Spleen (tissue), 11 donors: ENCODE results near the gene CLDN6. TPM values are rescaled to one million over a fixed set of nuclear protein-coding genes. Genes with fewer than 3 reads are reported as not detected.

ENCODE experiments used
- DNase-seq: peaks from one replicate; pipeline ENCODE4 v3.0.0-alpha.2; 2020
- H3K27ac ChIP-seq, 8 donors: fragments of 200-600 bp; sonication (generic) in 7 of 8; 1 replicate in 4 of 8; 2 replicates in 4 of 8; pipeline versions ENCODE4 v1.5.0 to v1.8.0; 2016 to 2021; ENCODE audit warnings: inconsistent platforms in 4 of 8, mild to moderate bottlenecking in 4 of 8, moderate library complexity in 1 of 8
- H3K27me3 ChIP-seq, 7 donors: fragments of 200-600 bp; sonication (generic) in 6 of 7; replicated peaks in 1 of 7; 1 replicate in 4 of 7; 2 replicates in 3 of 7; pipeline versions ENCODE4 v1.5.0 to v1.8.0; 2016 to 2021; ENCODE audit warnings: inconsistent platforms in 3 of 7, mild to moderate bottlenecking in 1 of 7
- H3K36me3 ChIP-seq, 6 donors: fragments of 200-600 bp; sonication (generic) in 5 of 6; 1 replicate in 4 of 6; 2 replicates in 2 of 6; pipeline versions ENCODE4 v1.5.0 to v1.8.0; 2016 to 2021; ENCODE audit warnings: inconsistent platforms in 2 of 6
- H3K4me1 ChIP-seq, 6 donors: fragments of 200-600 bp; sonication (generic) in 5 of 6; 1 replicate in 3 of 6; 2 replicates in 3 of 6; pipeline versions ENCODE4 v1.5.0 to v1.8.0; 2016 to 2021; ENCODE audit warnings: inconsistent platforms in 3 of 6
- H3K4me3 ChIP-seq, 8 donors: fragments of 200-600 bp; sonication (generic) in 7 of 8; 1 replicate in 4 of 8; 2 replicates in 4 of 8; pipeline versions ENCODE4 v1.5.0 to v1.8.0; 2016 to 2021; ENCODE audit warnings: inconsistent platforms in 4 of 8, mild to moderate bottlenecking in 4 of 8, moderate library complexity in 2 of 8
- H3K9me3 ChIP-seq, 8 donors: fragments of 200-600 bp; sonication (generic) in 7 of 8; 1 replicate in 4 of 8; 2 replicates in 4 of 8; pipeline versions ENCODE4 v1.5.0 to v1.8.0; 2016 to 2021; ENCODE audit warnings: inconsistent platforms in 4 of 8
- POLR2A ChIP-seq, 3 donors: fragments of 450-650 bp; IDR thresholded peaks; one replicate each; pipeline ENCODE4 v1.5.1; 2017; ENCODE audit warnings: antibody characterized with exemption in 3 of 3, mild to moderate bottlenecking in 1 of 3
- POLR2AphosphoS5 ChIP-seq, 3 donors: sonication (generic); formaldehyde crosslinking; IDR thresholded peaks; one replicate each; pipeline ENCODE4 v1.5.1; 2017; ENCODE audit warnings: antibody characterized with exemption in 3 of 3
- WGBS, 5 donors: extraction: QIAGEN DNeasy Blood & Tissue Kit in 3 of 5; methylation state at CpG; one replicate each; pipeline versions ENCODE4 v1.1.5 to v1.1.7; 2013 to 2018; 5-methylcytosine and 5-hydroxymethylcytosine counted together
- intact Hi-C: fragments of 100-400 bp; cut with DNase I; formaldehyde crosslinking; loops from one replicate; pipeline ENCODE4 v1.15.0; 2023; ENCODE audit warnings: low total_unique reads
- polyA plus RNA-seq, 3 donors: library from polyadenylated mRNA; stranded (reverse); fragments of 200-250 nt; gene quantifications; one replicate each; pipeline ENCODE4 v1.2.1, GENCODE V29; 2013
- total RNA-seq, 7 donors: library from RNA; depleted of rRNA in 3 of 7; stranded (reverse); fragments of >200 nt in 3 of 7; fragmentation: NEBNext Ultra II Directional in 4 of 7; extraction: Animal tissue kit (Norgen Biotek cat#: 25700) in 4 of 7; gene quantifications; one replicate each; pipeline versions ENCODE4 v1.1.0 to v1.2.1, GENCODE V29; 2016 to 2021
- TF ChIP-seq, protein P1 (sequence below), 11 experiments: fragments of 200-600 bp in 7 of 11; fragments of 450-650 bp in 4 of 11; sonication (generic) in 4 of 11; IDR thresholded peaks in 8 of 11; conservative IDR thresholded peaks in 3 of 11; 1 replicate in 7 of 11; 2 replicates in 4 of 11; pipeline versions ENCODE4 v1.4.0 to v1.8.0; 2016 to 2021; ENCODE audit warnings: antibody characterized with exemption in 11 of 11, inconsistent platforms in 4 of 11, mild to moderate bottlenecking in 1 of 11
- donor health status: healthy with polysubstance abuse.
- donor health status: DM: no; HTN: no; CAD: no; lungs with moderate emphysema.
- donor health status: DM: no; HTN: no; CAD: no.
- donor health status: Bipolar disorder and iron deficiency.
- donor health status: healthy.
- donor health status: DM: no; HTN: no; CAD: no.
- donor health status: DM: yes; HTN: yes; CAD: no.

Gene CLDN6
- total and polyA plus RNA-seq, 10 donors, result not detected

DNA sequence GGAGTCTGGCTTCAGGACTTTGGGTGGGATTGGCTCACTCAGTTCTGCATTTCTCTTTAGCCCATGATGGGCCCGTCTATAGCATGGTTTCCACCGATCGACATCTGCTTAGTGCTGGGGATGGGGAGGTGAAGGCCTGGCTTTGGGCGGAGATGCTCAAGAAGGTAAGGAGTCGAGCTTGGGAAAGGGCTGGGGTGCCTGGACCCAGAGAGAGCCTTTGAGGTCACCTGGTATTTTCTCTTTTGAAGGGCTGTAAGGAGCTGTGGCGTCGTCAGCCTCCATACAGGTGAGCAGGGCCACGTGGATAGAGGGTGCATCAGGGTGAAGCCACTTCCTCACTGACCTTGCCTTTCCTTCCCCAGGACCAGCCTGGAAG, 8.0 kb upstream of the CLDN6 start:
- 89 to 95% (median 94%) methylated on average over 8 of the region's 8 CpGs for WGBS, 5 donors
- intact Hi-C loops, result no loop called here
- Histone ChIP-seq H3K27me3 (peaks cover 0 to 30% (median 25%) of the 10 kb centered on the region in 7 donors), H3K9me3 (no peaks in the 10 kb centered on the region), H3K36me3 (peaks cover 0 to 27% (median 18%) of the 10 kb centered on the region in 6 donors), H3K4me3 (no peak overlapping the region), H3K27ac (no peak overlapping the region), H3K4me1 (peaks cover 35 to 86% (median 64%) of the 10 kb centered on the region in 6 donors)
- no peak for DNase-seq
- TF ChIP-seq POLR2A (IDR thresholded peaks at IDR 0.05) (no peak), POLR2AphosphoS5 (IDR thresholded peaks at IDR 0.05) (no peak)
- TF ChIP-seq, protein P1, sequence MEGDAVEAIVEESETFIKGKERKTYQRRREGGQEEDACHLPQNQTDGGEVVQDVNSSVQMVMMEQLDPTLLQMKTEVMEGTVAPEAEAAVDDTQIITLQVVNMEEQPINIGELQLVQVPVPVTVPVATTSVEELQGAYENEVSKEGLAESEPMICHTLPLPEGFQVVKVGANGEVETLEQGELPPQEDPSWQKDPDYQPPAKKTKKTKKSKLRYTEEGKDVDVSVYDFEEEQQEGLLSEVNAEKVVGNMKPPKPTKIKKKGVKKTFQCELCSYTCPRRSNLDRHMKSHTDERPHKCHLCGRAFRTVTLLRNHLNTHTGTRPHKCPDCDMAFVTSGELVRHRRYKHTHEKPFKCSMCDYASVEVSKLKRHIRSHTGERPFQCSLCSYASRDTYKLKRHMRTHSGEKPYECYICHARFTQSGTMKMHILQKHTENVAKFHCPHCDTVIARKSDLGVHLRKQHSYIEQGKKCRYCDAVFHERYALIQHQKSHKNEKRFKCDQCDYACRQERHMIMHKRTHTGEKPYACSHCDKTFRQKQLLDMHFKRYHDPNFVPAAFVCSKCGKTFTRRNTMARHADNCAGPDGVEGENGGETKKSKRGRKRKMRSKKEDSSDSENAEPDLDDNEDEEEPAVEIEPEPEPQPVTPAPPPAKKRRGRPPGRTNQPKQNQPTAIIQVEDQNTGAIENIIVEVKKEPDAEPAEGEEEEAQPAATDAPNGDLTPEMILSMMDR (IDR thresholded peaks at IDR 0.05 in 8 of 11, conservative IDR thresholded peaks at IDR 0.05 in 3 of 11), result no peak

DNA sequence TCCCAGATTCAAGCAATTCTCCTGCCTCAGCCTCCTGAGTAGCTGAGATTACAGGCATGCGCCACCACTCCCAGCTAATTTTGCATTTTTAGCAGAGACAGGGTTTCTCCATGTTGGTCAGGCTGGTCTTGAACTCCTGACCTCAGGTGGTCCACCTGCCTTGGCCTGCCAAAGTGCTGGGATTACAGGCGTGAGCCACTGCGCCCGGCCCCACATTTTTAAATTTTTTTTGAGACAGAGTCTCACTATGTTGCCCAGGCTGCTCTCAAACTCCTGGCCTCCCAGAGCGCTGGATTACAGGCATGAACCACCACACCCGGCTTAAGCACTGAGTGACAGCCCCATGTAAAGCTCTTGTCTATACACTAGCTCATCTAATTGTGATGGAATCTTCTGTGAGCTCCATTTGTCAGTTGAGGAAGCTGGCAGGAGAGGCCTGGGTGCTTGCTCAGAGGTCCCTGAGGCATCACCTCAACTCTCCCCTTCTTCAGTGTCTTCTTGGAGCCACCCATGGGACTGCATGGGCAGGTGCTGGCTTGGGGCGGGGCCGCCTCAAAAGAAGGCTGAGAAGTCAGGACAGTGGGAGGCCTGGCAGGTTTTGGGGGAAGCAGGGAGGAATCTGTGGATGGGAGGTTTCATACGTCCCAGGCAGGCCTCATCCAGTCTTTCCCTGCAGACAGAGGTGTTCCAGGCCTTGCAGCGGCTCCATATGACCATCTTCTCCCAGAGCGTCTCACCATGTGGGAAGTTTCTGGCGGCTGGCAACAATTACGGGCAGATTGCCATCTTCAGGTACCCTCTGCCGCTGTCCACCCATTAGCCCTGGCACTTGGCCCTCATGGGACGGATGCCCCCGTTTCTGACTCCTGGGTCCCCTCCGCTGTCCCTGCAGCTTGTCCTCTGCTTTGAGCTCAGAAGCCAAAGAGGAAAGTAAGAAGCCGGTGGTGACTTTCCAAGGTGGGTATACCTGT, 7.3 kb upstream of the CLDN6 start:
- TF ChIP-seq, protein P1 (IDR thresholded peaks at IDR 0.05 in 8 of 11, conservative IDR thresholded peaks at IDR 0.05 in 3 of 11), result no peak
- TF ChIP-seq POLR2AphosphoS5 (IDR thresholded peaks at IDR 0.05), result no peak
- TF ChIP-seq POLR2A (IDR thresholded peaks at IDR 0.05), result no peak
- Histone ChIP-seq H3K27me3 (peaks cover 0 to 23% (median 18%) of the 10 kb centered on the region in 7 donors), H3K27ac (peak overlapping the region in 1 of 8 donors; percentile 94), H3K4me1 (peaks cover 37 to 86% (median 70%) of the 10 kb centered on the region in 6 donors), H3K9me3 (no peaks in the 10 kb centered on the region), H3K4me3 (no peak overlapping the region), H3K36me3 (peaks cover 0 to 27% (median 18%) of the 10 kb centered on the region in 6 donors)
- DNase-seq, result peak; percentile 78
- intact Hi-C loops, result no loop called here
- WGBS, 5 donors, result 95 to 96% (median 96%) methylated on average over 18 of the region's 18 CpGs

DNA sequence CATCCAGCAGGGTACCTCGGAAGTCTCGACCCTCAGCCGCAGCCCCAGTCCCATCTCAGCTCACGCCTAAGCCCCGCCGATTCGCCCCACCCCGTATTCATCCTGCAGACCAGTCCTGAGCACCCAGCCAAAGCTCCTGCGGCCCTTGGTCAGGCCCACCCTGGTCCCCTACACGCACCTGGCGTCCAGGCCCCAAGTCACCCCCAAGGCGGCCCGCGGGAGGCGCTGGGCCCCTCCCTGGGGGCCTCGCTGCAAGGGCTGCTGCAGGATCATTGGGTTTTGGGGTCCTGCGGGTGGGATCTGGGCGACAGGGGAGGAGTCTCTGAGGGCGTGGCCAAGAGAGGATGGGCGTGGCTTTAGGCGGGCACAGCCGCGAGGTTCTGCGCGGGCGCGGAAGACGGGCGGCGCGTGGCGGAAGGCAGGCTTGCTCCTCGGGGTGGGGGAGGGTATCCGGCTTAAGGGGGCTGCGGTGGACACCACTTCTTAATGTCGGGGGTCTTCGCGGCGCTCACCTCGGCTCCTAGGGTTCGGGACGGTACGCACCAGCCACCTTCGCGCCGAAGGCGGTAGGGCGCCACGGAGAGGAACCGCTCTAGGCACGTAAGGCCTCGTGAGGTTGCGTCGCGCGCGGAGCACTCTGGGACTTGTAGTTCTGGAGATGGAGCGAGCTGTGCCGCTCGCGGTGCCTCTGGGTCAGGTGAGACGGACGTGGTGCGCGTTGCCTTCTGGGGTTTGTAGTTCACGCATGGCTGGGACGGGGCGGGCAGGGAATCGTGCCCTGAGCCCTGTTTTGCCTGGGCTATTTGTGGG, 5.9 kb upstream of the CLDN6 start, which contains the start of the genes HCFC1R1 and THOC6:
Gene HCFC1R1, minus strand, starts transcription at position 274 of the 810 bp plus-strand sequence. Its CDS starts 1 bp downstream, at position 273.
Gene THOC6, plus strand, starts transcription at position 367 of the 810 bp plus-strand sequence. Its CDS starts 292 bp downstream, at position 659.
- Histone ChIP-seq H3K4me1 (peaks cover 43 to 85% (median 72%) of the 10 kb centered on the region in 6 donors), H3K4me3 (peak within 1 kb of the TSS; percentile 29 to 86 (median 63)), H3K9me3 (no peaks in the 10 kb centered on the region), H3K27me3 (peaks cover 0 to 14% (median 5%) of the 10 kb centered on the region in 7 donors), H3K36me3 (peaks cover 0 to 27% (median 18%) of the 10 kb centered on the region in 6 donors), H3K27ac (peak within 1 kb of the TSS; percentile 94 to 97 (median 95))
- WGBS, 5 donors, result 1 to 2% (median 1%) methylated on average over 46 to 69 of the region's 69 CpGs
- peak; percentile 100 for DNase-seq
- TF ChIP-seq POLR2AphosphoS5 (IDR thresholded peaks at IDR 0.05) (peak; percentile 91 to 96 (median 91)), POLR2A (IDR thresholded peaks at IDR 0.05) (peak in 2 of 3 donors; percentile 27 to 51)
- TF ChIP-seq, protein P1 (IDR thresholded peaks at IDR 0.05 in 8 of 11, conservative IDR thresholded peaks at IDR 0.05 in 3 of 11), result peak in 2 of 11 experiments; percentile 18 to 28
- intact Hi-C loops, result no loop called here
